Measurements from ENCODE around the gene ACKR1.

The ACKR1 gene, protein sequence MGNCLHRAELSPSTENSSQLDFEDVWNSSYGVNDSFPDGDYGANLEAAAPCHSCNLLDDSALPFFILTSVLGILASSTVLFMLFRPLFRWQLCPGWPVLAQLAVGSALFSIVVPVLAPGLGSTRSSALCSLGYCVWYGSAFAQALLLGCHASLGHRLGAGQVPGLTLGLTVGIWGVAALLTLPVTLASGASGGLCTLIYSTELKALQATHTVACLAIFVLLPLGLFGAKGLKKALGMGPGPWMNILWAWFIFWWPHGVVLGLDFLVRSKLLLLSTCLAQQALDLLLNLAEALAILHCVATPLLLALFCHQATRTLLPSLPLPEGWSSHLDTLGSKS

GRCh38 chr1:159204161-159205141, at the start of gene ACKR1:
ACKR1 (plus strand) TSS chr1:159204875; CDS start chr1:159204960, 85 bp downstream.
- no peak for DNase-seq (ENCODE audit: low read depth in 2 of 2)

DNA sequence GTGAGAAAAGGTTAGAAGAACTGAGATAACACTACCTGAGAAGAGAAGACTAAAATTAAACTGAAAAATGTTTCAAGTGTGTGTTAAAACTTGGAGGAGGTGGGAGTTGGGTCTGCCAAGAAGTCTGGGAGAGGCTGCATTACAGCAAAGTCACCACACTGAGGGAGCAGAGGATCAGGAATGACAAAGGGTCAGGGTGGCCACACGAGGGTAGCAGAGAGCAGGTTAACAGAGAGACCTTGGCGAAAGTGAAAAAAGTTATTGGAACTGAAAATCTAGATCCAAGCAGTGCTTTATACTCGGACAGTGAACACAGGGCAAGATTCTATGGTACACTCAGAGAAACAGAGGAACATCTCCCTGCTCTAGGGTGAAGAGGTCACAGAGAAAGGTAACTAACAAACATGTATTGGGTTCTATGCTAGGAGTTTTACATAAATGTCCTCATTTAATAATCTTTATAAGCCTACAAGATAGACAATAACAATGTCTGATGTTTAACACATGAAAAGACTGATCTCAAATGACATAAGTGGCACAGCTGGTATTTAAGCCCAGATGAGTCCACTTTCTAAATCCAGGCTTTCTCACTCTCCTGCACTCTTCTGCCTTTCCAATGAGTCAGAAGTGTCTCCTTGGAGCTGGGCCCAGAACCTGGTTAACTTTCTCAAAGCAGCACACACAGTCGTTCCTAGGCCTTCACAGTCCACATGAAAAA, 43.5 kb upstream of the ACKR1 start:
- peak; percentile 11 to 33 for DNase-seq (ENCODE audit: low read depth in 2 of 2)

GRCh38 chr1:159161719-159162026, 43.0 kb upstream of the ACKR1 start:
- no peak for DNase-seq (ENCODE audit: low read depth in 2 of 2)

- DNase-seq (ENCODE audit: low read depth in 2 of 2), result no peak
Measured at GRCh38 chr1:159162516-159163265, 42.0 kb upstream of the ACKR1 start.

DNA sequence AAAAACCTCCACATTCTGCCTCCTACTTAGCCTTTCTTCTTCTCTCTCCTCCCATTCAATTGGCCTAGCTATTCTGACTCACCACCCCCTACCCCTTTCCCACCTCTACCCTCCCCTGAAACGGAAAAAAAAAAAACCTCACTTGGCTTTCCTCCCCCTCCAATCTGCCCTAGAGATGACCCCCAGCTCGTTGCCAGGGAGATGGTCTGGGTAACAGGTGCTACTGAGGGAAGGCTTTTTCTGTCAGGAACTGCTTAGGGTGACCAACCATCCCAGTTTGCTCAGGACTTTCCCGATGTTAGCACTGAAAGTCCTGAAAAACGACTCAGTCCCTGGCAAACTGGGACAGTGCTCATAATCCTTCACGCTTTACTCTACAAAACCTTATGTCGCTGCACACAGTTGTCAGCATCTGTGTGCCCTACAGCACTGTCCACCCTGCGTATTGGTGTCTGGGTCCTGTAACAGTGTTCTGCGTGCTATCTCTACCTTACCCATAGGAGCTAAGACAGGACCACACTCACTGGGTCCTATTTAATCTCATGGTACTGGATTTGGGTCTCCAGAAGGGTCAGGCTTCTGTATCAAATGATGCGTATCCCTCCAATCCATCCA, 41.0 kb upstream of the ACKR1 start:
- no peak for DNase-seq (ENCODE audit: low read depth in 2 of 2)

DNA sequence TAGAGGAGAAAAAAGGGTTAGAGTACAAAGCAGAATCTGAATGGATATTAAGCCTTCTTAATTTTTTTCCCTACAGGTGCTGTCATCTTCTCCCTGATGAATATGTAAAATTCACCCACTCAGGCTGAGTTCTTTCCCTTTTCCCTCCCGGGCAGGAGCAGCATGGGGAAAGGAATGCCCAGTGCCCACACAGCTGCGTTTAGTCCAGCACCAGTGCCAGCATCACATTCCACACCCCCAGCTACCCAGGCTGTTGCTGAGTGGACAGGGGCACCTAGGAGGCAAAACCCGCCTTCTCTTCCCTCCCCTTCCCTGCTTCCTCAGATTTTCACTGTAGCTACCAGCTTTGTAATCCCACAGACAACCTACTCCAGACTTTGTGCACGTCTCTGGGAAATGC, 36.6 kb upstream of the ACKR1 start:
- DNase-seq (ENCODE audit: low read depth in 2 of 2), result no peak

DNA sequence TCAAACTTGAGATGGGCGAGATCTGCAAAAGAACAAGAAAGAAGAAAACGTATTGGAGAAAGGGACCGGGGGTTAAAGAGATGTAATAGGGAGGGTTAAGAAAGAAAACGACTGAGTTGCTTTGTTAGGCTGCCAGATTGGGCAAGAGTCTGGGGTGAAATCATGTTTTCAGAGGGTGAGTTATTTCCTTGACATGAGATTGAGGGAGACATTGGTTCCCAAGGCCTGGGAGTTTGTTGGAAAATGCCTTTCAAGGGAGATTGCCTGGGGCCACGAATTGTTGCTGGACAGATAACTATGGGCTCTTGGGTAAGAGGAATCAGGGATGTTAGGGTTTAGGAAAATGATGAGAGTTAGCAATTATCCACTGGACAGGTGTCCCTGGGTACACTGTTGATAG, 34.0 kb upstream of the ACKR1 start:
- DNase-seq (ENCODE audit: low read depth in 2 of 2), result no peak

DNA sequence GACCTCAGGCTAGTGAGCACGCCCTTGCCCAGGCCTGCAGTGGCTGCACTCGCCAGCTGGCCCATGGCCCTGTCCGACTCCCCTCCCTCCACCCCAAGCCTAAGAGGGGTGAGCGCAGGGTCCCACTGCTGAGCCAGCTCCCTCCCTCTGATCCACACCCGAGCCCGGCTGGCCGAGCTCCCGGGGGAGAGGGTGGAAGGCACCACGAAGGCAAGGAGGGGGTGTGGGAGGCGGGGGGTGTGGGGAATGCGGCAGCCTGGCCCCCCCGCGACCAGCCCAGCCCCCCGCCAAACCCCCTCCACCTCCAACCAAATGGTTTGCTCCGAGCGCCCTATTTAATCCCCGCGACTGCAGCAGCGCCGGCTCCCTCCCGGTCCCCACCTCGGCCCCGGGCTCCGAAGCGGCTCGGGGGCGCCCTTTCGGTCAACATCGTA, 33.4 kb upstream of the ACKR1 start, which contains the start of gene CADM3:
Gene CADM3 (plus strand): TSS at position 362 of the 434 bp plus-strand sequence. CDS start 151 bp downstream, outside the sequence.
- no peak for DNase-seq (ENCODE audit: low read depth in 2 of 2)

- DNase-seq (ENCODE audit: low read depth in 2 of 2), result no peak
Measured at GRCh38 chr1:159171688-159172501, 32.8 kb upstream of the ACKR1 start.

GRCh38 chr1:159172614-159173291, 31.9 kb upstream of the ACKR1 start:
- DNase-seq (ENCODE audit: low read depth in 2 of 2), result no peak

DNA sequence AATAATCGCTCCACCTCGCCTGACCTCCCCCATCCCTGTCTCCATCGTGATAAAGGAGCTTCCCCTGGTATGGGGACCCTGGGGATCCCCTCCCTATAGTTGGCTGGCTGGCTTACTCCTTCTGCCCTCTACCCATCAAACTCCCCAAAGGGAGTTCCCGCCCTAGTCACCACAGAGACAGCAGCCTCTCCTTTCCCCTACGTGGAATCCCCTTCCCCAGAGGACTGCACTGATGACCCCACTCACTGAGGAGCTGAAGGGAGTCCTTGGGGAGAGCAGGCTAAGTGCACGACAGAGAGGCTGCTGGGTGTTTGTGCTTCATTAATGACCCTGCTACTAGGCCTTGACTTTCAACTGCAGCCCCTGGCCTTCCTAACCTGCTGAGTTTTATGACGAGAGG, 31.4 kb upstream of the ACKR1 start:
- no peak for DNase-seq (ENCODE audit: low read depth in 2 of 2)

GRCh38 chr1:159175571-159175970, 29.1 kb upstream of the ACKR1 start:
- DNase-seq (ENCODE audit: low read depth in 2 of 2), result no peak

- DNase-seq (ENCODE audit: low read depth in 2 of 2), result no peak
Measured at GRCh38 chr1:159177272-159177907, 27.3 kb upstream of the ACKR1 start.

DNA sequence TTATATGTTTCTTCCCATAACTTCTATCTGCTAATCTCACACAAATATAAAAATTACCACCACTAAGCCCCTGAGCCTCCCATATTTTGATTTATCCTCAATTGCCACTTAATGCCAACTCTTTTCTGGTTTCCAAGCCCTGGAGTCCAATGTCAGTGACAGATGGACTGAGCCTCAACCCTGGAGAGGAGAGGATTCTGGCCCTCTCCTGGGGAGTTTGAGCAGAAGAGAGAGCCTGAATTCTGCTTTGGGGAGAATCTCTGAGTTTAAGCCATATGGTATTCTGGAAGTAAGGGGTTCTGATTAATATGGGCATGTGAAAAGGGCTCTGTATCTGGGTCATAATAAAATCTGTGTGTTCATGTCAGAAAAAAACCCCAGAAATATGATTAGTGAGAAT, 24.8 kb upstream of the ACKR1 start:
- no peak for DNase-seq (ENCODE audit: low read depth in 2 of 2)

- no peak for DNase-seq (ENCODE audit: low read depth in 2 of 2)
Measured at GRCh38 chr1:159180516-159180915, 24.2 kb upstream of the ACKR1 start.

GRCh38 chr1:159181328-159182024, 23.2 kb upstream of the ACKR1 start:
- DNase-seq (ENCODE audit: low read depth in 2 of 2), result no peak

DNA sequence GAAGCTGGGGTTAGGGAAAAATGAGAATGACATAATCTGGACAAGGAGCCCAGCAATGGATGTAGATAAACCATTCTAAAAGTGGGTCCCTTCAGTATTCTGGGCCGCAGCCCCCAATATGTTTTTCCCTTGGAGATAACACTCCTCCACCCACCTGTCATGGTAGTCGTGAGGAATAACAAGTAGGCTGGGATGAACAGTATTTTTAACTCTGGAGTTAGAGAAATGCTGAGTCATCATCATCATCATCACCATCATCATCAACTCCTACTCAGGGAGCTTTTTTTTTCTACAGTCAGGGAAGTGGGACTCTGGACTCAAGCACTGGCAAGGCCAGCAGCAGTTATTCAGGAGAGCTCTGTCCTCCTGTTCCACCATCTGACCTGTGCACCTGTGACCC, 20.5 kb upstream of the ACKR1 start:
- DNase-seq (ENCODE audit: low read depth in 2 of 2), result no peak

- DNase-seq (ENCODE audit: low read depth in 2 of 2), result no peak
Measured at GRCh38 chr1:159185121-159185520, 19.6 kb upstream of the ACKR1 start.
